Measurements from ENCODE around the gene NMNAT1. TPM values are rescaled to one million over a fixed set of nuclear protein-coding genes. Genes with fewer than 3 reads are reported as not detected.

Gene NMNAT1
- total RNA-seq, 1 experiment from 2014 or later = 7.3 TPM

- Histone ChIP-seq H3K36me3 (ENCODE audit: low read depth, low read length) (no peaks in the 10 kb centered on the region), H2AFZ (ENCODE audit: low read length) (no peak overlapping the region), H3K27me3 (ENCODE audit: low read length) (no peaks in the 10 kb centered on the region), H3K9ac (ENCODE audit: low read length) (no peak overlapping the region), H3K79me2 (ENCODE audit: low read length) (no peaks in the 10 kb centered on the region), H3K9me3 (ENCODE audit: low read length) (no peaks in the 10 kb centered on the region), H3K27ac (ENCODE audit: low read length) (no peak overlapping the region), H4K20me1 (ENCODE audit: low read length) (no peaks in the 10 kb centered on the region), H3K4me1 (ENCODE audit: insufficient read depth, low read length) (no peaks in the 10 kb centered on the region), H3K4me2 (ENCODE audit: low read length) (no peak overlapping the region), H3K4me3 (ENCODE audit: low read length) (no peak overlapping the region), H3K9me2 (replicated peaks; ENCODE audit: low read length) (no peaks in the 10 kb centered on the region), H3F3A (ENCODE audit: low read length, unreplicated experiment) (no peaks in the 10 kb centered on the region)
- ATAC-seq = no peak
- CTCF ChIA-PET = interaction anchor here (0.5 kb wide), 1 partner anchor 377 kb away, joined by 4 read pairs; no protein-coding TSS in a partner anchor
- DNase-seq = no peak
- POLR2A ChIA-PET (ENCODE audit: unreplicated experiment) = interaction anchor here (0.6 kb wide), 1 partner anchor 79 kb away, joined by 4 read pairs; no protein-coding TSS in a partner anchor
- no peak for TF ChIP-seq EZH2phosphoT487 (IDR thresholded peaks at IDR 0.05; ENCODE audit: borderline replicate concordance, low read length)
- intact Hi-C loops (cut with micrococcal nuclease) = no loop called here
- no TSS peak for BruUV-seq (replicated peaks)
Measured at GRCh38 chr1:9960706-9961562, 17.7 kb downstream of the NMNAT1 start.

- Histone ChIP-seq H3K9me2 (replicated peaks; ENCODE audit: low read length) (no peaks in the 10 kb centered on the region), H3K27ac (ENCODE audit: low read length) (no peak overlapping the region), H3K4me1 (ENCODE audit: insufficient read depth, low read length) (no peaks in the 10 kb centered on the region), H3K36me3 (ENCODE audit: low read depth, low read length) (no peaks in the 10 kb centered on the region), H3K27me3 (ENCODE audit: low read length) (no peaks in the 10 kb centered on the region), H3K79me2 (ENCODE audit: low read length) (no peaks in the 10 kb centered on the region), H3F3A (ENCODE audit: low read length, unreplicated experiment) (no peaks in the 10 kb centered on the region), H3K9me3 (ENCODE audit: low read length) (no peaks in the 10 kb centered on the region), H4K20me1 (ENCODE audit: low read length) (no peaks in the 10 kb centered on the region), H3K4me3 (ENCODE audit: low read length) (no peak overlapping the region), H3K9ac (ENCODE audit: low read length) (no peak overlapping the region), H3K4me2 (ENCODE audit: low read length) (no peak overlapping the region), H2AFZ (ENCODE audit: low read length) (no peak overlapping the region)
- CTCF ChIA-PET = no interaction called here
- POLR2A ChIA-PET (ENCODE audit: unreplicated experiment) = no interaction called here
- intact Hi-C loops (cut with micrococcal nuclease) = no loop called here
- DNase-seq (no peak), ATAC-seq (no peak)
- BruUV-seq (replicated peaks) = no TSS peak
- no peak for TF ChIP-seq EZH2 (IDR thresholded peaks at IDR 0.05; ENCODE audit: low read length, unreplicated experiment)
Measured at GRCh38 chr1:9984253-9984652, 41.0 kb downstream of the NMNAT1 start.

- POLR2A ChIA-PET (ENCODE audit: unreplicated experiment) = no interaction called here
- TF ChIP-seq EZH2 (IDR thresholded peaks at IDR 0.05; ENCODE audit: low read length, unreplicated experiment) (no peak), EZH2phosphoT487 (IDR thresholded peaks at IDR 0.05; ENCODE audit: borderline replicate concordance, low read length) (no peak), CTCF (conservative IDR thresholded peaks at IDR 0.05; ENCODE audit: low read depth, low read length) (no peak)
Measured at GRCh38 chr1:9985001-9985400, 41.7 kb downstream of the NMNAT1 start.

More at GRCh38 chr1:9985001-9985400, 41.7 kb downstream of the NMNAT1 start:
- no peaks in the 10 kb centered on the region for H4K20me1 ChIP-seq (ENCODE audit: low read length)
- no peak overlapping the region for H3K4me2 ChIP-seq (ENCODE audit: low read length)
- H3K36me3 ChIP-seq (ENCODE audit: low read depth, low read length) = no peaks in the 10 kb centered on the region
- no peaks in the 10 kb centered on the region for H3K27me3 ChIP-seq (ENCODE audit: low read length)
- H2AFZ ChIP-seq (ENCODE audit: low read length) = no peak overlapping the region
- H3K4me1 ChIP-seq (ENCODE audit: insufficient read depth, low read length) = no peaks in the 10 kb centered on the region
- no peaks in the 10 kb centered on the region for H3K9me2 ChIP-seq (replicated peaks; ENCODE audit: low read length)
- no peaks in the 10 kb centered on the region for H3F3A ChIP-seq (ENCODE audit: low read length, unreplicated experiment)
- intact Hi-C loops (cut with micrococcal nuclease) = no loop called here
- H3K79me2 ChIP-seq (ENCODE audit: low read length) = no peaks in the 10 kb centered on the region
- no peak overlapping the region for H3K4me3 ChIP-seq (ENCODE audit: low read length)
- BruUV-seq (replicated peaks) = no TSS peak
- CTCF ChIA-PET = no interaction called here
- ATAC-seq (no peak), DNase-seq (no peak)
- no peaks in the 10 kb centered on the region for H3K9me3 ChIP-seq (ENCODE audit: low read length)
- H3K9ac ChIP-seq (ENCODE audit: low read length) = no peak overlapping the region
- H3K27ac ChIP-seq (ENCODE audit: low read length) = no peak overlapping the region
